ENCODE results near the gene BEND5. TPM values are rescaled to one million over a fixed set of nuclear protein-coding genes. Genes with fewer than 3 reads are reported as not detected.

Gene BEND5
- total and polyA plus RNA-seq, 9 donors, result 8.2 to 28.5 (median 17.3) TPM

DNA sequence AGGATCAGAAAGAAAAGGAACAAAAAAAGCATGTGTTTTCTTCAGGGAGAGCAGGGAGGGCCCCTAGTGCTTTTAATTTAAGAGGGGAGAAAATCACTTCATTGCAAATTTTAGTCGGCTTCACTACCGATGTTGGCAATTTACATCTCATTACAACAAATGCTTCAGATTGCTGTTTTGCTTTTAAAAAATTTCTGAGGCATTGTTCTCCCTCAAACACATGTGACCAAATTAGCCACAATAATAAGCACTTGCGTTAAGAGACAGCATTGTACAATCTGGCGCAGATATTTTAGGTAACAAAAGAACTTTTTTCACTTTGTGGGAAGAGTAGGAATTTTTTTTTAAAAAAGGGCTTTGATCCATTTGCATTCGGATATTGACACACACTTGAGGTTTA lies 29.8 kb downstream of the BEND5 start:
- intact Hi-C loops (cut with DNase I), result no loop called here
- Histone ChIP-seq H3K27ac (no peak overlapping the region), H3K36me3 (no peaks in the 10 kb centered on the region), H3K4me1 (ENCODE audit: insufficient read depth) (no peaks in the 10 kb centered on the region), H3K9me3 (no peaks in the 10 kb centered on the region), H3K4me3 (no peak overlapping the region), H3K27me3 (no peaks in the 10 kb centered on the region)
- no peak for DNase-seq
- whole genome bisulfite sequencing, 3 donors, result 81 to 88% (median 84%) methylated on average over 5 of the region's 5 CpGs
- no peak for TF ChIP-seq CTCF (IDR thresholded peaks at IDR 0.05)
- TF ChIP-seq POLR2A (IDR thresholded peaks at IDR 0.05), result no peak

DNA sequence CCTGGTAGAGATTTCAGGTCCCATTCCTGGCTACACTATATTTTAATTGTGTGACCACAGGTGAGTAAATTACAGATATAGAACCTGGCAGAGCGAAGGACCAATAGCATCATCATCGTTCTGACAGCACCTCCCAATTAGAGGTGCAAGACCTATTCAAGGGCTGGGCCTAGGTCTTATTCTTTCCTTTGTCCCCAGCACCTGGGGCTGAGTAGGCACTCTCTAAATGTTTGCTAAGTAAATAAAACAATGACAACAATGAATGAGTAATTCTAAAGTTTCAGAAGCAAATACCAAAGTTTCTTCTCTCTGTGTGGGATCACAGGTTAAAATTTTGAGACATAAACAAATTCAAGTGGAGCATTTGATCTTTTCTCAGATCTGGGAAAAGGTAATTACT lies 32.7 kb downstream of the BEND5 start:
- WGBS, 3 donors, result 95 to 97% (median 95%) methylated on average over 2 of the region's 2 CpGs
- Histone ChIP-seq H3K27me3 (no peaks in the 10 kb centered on the region), H3K27ac (no peak overlapping the region), H3K9me3 (no peaks in the 10 kb centered on the region), H3K4me3 (no peak overlapping the region), H3K36me3 (no peaks in the 10 kb centered on the region), H3K4me1 (ENCODE audit: insufficient read depth) (no peaks in the 10 kb centered on the region)
- TF ChIP-seq POLR2A (IDR thresholded peaks at IDR 0.05) (no peak), CTCF (IDR thresholded peaks at IDR 0.05) (no peak), EP300 (IDR thresholded peaks at IDR 0.05) (no peak)
- no peak for DNase-seq
- intact Hi-C loops (cut with DNase I), result no loop called here

DNA sequence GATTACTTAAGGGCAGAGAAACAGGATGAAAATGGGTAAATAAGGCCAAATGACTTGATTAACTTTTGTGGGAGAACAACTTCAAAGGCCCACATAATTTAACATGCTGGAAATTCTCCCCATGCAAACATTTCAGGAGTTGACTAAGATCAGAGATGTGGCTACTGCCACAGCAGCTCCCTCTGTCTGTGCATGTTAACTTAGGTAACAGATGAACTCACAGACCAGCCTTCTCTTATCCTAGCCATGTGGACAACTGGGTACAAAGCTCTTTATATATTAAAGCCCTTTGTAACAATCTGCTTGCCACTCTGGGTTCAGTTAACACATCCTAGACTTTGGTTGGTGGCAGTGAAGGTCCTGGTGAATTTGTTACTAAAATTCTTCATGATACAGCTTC lies 33.2 kb downstream of the BEND5 start:
- H3K4me3 ChIP-seq, result no peak overlapping the region
- no peaks in the 10 kb centered on the region for H3K27me3 ChIP-seq
- intact Hi-C loops (cut with DNase I), result no loop called here
- no peak for DNase-seq
- H3K36me3 ChIP-seq, result no peaks in the 10 kb centered on the region
- no peaks in the 10 kb centered on the region for H3K4me1 ChIP-seq (ENCODE audit: insufficient read depth)
- TF ChIP-seq POLR2A (IDR thresholded peaks at IDR 0.05) (no peak), EP300 (IDR thresholded peaks at IDR 0.05) (no peak), CTCF (IDR thresholded peaks at IDR 0.05) (no peak)
- H3K9me3 ChIP-seq, result no peaks in the 10 kb centered on the region
- H3K27ac ChIP-seq, result no peak overlapping the region

DNA sequence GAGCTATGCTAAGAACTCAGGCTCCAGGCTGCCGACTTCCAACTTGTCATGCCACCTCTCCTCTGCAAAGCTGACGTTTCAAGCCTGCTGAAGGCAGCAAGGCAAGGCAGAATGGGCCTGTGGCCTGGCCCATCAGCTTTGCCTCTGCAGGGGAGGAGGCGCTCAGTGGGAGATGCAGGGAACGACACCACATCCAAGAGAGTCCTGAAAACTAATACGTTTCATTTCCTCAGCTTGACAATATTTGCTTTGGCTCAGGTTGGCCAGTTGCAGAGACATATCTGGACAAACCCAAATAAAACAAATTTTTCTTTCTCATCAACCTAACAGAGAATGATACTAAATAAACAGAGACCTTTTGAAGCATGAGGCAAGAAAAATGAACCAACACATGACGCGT lies 35.3 kb downstream of the BEND5 start:
- Histone ChIP-seq H3K27ac (no peak overlapping the region), H3K4me3 (no peak overlapping the region), H3K4me1 (ENCODE audit: insufficient read depth) (no peaks in the 10 kb centered on the region), H3K36me3 (no peaks in the 10 kb centered on the region), H3K27me3 (no peaks in the 10 kb centered on the region), H3K9me3 (no peaks in the 10 kb centered on the region)
- WGBS, 3 donors, result 69 to 81% (median 79%) methylated on average over 7 of the region's 7 CpGs
- intact Hi-C loops (cut with DNase I), result no loop called here
- no peak for TF ChIP-seq EP300 (IDR thresholded peaks at IDR 0.05)
- DNase-seq, result no peak

GRCh38 chr1:48740621-48741020 lies 36.1 kb downstream of the BEND5 start:
- no peak overlapping the region for H3K27ac ChIP-seq

More at GRCh38 chr1:48740621-48741020, 36.1 kb downstream of the BEND5 start:
- Histone ChIP-seq H3K4me3 (no peak overlapping the region), H3K9me3 (no peaks in the 10 kb centered on the region), H3K27me3 (no peaks in the 10 kb centered on the region), H3K36me3 (no peaks in the 10 kb centered on the region), H3K4me1 (ENCODE audit: insufficient read depth) (peaks cover 4% of the 10 kb centered on the region)
- 70 to 86% (median 81%) methylated on average over 3 of the region's 3 CpGs for WGBS, 3 donors
- TF ChIP-seq CTCF (IDR thresholded peaks at IDR 0.05), result no peak
- TF ChIP-seq POLR2A (IDR thresholded peaks at IDR 0.05), result no peak
- no peak for TF ChIP-seq EP300 (IDR thresholded peaks at IDR 0.05)
- intact Hi-C loops (cut with DNase I), result no loop called here
- DNase-seq, result no peak

All from ovary (tissue), 9 donors.